Measurements from ENCODE around the gene GPR39.
"Not testable (repeated sequence)": the region's sequence is repeated elsewhere in the genome, so short reads cannot be mapped to it uniquely, and the experiment has no call there.

The GPR39 gene

GRCh38 chr2:132515010-132515409 is 98.4 kb downstream of the GPR39 start:
- no peak for DNase-seq

GRCh38 chr2:132517386-132517785 is 100.8 kb downstream of the GPR39 start:
- DNase-seq, result no peak

GRCh38 chr2:132518302-132518701 is 101.7 kb downstream of the GPR39 start:
- no peak for DNase-seq

- no peak for DNase-seq
These were observed 103.0 kb downstream of the GPR39 start for GRCh38 chr2:132519566-132519965.

- no peak for DNase-seq
These were observed 104.7 kb downstream of the GPR39 start for GRCh38 chr2:132521341-132521740.

- no peak for DNase-seq
These were observed 106.3 kb downstream of the GPR39 start for GRCh38 chr2:132522901-132523300.

GRCh38 chr2:132537061-132537460 is 120.5 kb downstream of the GPR39 start:
- not testable (repeated sequence) for DNase-seq

GRCh38 chr2:132538331-132538855 is 121.8 kb downstream of the GPR39 start:
- no peak for DNase-seq

GRCh38 chr2:132540166-132540565 is 123.6 kb downstream of the GPR39 start:
- DNase-seq, result no peak

- DNase-seq, result no peak
These were observed 126.5 kb downstream of the GPR39 start for GRCh38 chr2:132542953-132543569.

- DNase-seq, result no peak
These were observed 127.5 kb downstream of the GPR39 start for GRCh38 chr2:132544006-132544630.

GRCh38 chr2:132547090-132547687 is 130.6 kb downstream of the GPR39 start:
- DNase-seq, result peak; percentile 79

- no peak for DNase-seq
These were observed 133.5 kb downstream of the GPR39 start for GRCh38 chr2:132549935-132550670.

- DNase-seq, result no peak
These were observed 134.3 kb downstream of the GPR39 start for GRCh38 chr2:132550946-132551345.

GRCh38 chr2:132557694-132558093 is 141.1 kb downstream of the GPR39 start:
- DNase-seq, result no peak

GRCh38 chr2:132559326-132559725 is 142.7 kb downstream of the GPR39 start:
- DNase-seq, result no peak

- no peak for DNase-seq
These were observed 143.3 kb downstream of the GPR39 start for GRCh38 chr2:132559921-132560320.

GRCh38 chr2:132560562-132560961 is 144.0 kb downstream of the GPR39 start:
- no peak for DNase-seq

- no peak for DNase-seq
These were observed 145.6 kb downstream of the GPR39 start for GRCh38 chr2:132562245-132562644.

- no peak for DNase-seq
These were observed 147.5 kb downstream of the GPR39 start for GRCh38 chr2:132564065-132564464.

GRCh38 chr2:132566379-132566778 is 149.8 kb downstream of the GPR39 start:
- no peak for DNase-seq

- no peak for DNase-seq
These were observed 151.1 kb downstream of the GPR39 start for GRCh38 chr2:132567682-132568081.

- DNase-seq, result no peak
These were observed 152.1 kb downstream of the GPR39 start for GRCh38 chr2:132568656-132569055.
